SK-N-MC (cell line): ENCODE data around the gene GINS2.

ENCODE experiments used
- DNase-seq: peaks from one replicate; pipeline ENCODE4 v3.0.0-alpha.2; 2011; ENCODE audit warnings: low read depth, low spot score
- H3K27ac ChIP-seq: fragments of 200-600 bp; sonication (generic); 2 replicates; pipeline ENCODE4 v1.5.1; 2016; ENCODE audit warnings: mixed run types
- H3K36me3 ChIP-seq: fragments of 200-600 bp; sonication (generic); 2 replicates; pipeline ENCODE4 v1.6.1; 2017; ENCODE audit warnings: antibody characterized with exemption, low read length, mixed read lengths; ENCODE audit not compliant: insufficient read depth
- H3K4me3 ChIP-seq: fragments of 200-600 bp; sonication (generic); 2 replicates; pipeline ENCODE4 v1.5.1; 2016
- H3K9ac ChIP-seq: fragments of 200-600 bp; sonication (generic); 2 replicates; pipeline ENCODE4 v1.8.0; 2017; ENCODE audit warnings: mixed run types, mixed read lengths; ENCODE audit not compliant: insufficient read length
- H3K9me3 ChIP-seq: fragments of 200-600 bp; sonication (generic); 2 replicates; pipeline ENCODE4 v1.6.1; 2017; ENCODE audit warnings: low read depth, mild to moderate bottlenecking, antibody characterized with exemption, low read length, moderate library complexity, mixed read lengths
- EZH2 ChIP-seq: fragments of 200-600 bp; sonication (generic); IDR thresholded peaks from one replicate; pipeline ENCODE4 v1.6.1; 2017; ENCODE audit warnings: antibody characterized with exemption
- FOXP2 ChIP-seq: optimal IDR thresholded peaks from 2 replicates; pipeline ENCODE3; 2011; ENCODE audit warnings: mild to moderate bottlenecking, moderate library complexity; ENCODE audit not compliant: insufficient read depth; ENCODE audit errors: extremely low read length, control extremely low read depth
- POLR2AphosphoS5 ChIP-seq: IDR thresholded peaks from 2 replicates; pipeline ENCODE4 v1.6.1; 2012; ENCODE audit warnings: mild to moderate bottlenecking, low read depth, low read length, borderline replicate concordance

The GINS2 gene

DNA sequence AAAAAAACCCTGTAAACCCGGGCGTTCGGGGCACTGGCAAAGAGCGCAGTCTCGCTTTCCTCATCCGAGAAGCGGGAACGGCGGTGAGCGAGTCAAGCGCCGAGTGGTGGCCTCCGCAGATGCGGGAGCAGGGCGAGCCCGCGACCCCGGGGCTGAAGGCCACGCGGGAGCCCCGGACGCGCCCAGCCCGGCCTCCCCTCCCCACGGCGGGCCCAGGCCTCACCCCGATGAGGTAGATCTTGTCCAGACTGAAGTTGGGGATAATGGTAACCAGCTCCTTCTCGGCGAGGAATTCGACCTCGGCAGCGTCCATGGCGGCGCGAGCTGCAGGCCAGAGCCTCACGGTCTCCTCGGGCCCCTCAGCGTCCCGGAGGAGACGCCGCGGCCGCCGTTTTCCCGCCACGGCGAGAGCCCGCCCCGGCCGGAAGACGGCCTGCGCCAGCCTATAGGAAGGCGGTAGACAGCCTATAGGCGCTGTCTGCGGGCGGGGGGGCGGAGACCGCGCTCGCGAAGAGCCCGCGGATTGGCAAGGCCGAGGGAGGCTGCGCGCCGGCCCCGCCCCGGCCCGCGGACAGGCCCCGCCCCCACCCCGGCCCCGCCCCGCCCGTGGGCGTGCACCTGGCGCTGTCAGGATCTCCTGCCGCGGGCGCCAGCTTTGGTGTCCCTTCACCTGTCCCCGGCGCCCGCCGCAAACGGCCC lies at the start of gene GINS2:
GINS2 (minus strand) TSS at position 369 of the 699 bp plus-strand sequence; CDS start at position 313, 56 bp downstream.
- peak within 1 kb of the TSS; percentile 73 for H3K9ac ChIP-seq
- DNase-seq, result no peak
- peak; percentile 54; the same call in 1 of the 2 replicates for TF ChIP-seq POLR2AphosphoS5
- no peak for TF ChIP-seq EZH2
- H3K36me3 ChIP-seq, result no peaks in the 10 kb centered on the region
- no peaks in the 10 kb centered on the region for H3K9me3 ChIP-seq
- no peak within 1 kb of the TSS for H3K27ac ChIP-seq
- peak within 1 kb of the TSS; percentile 80 for H3K4me3 ChIP-seq

DNA sequence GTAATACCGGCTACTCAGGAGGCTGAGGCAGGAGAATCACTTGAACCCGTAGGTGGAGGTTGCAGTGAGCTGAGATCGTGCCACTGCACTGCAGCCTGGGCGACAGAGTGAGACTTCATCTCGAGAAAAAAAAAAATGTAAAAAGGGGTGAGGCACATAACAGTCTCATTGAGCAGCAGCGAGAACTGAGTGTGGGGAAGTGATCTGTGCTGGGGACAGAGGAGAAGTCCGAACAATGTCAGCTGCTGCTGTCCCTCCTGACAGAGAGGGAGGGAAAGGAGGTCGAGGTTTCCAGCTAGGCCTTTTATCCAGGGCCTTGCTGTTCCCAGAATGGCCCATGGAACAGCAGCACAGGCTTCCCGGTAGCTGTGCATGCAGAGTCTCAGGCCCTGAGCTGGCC lies 48.2 kb upstream of the GINS2 start:
- TF ChIP-seq POLR2AphosphoS5 (no peak), EZH2 (no peak), FOXP2 (no peak)

DNA sequence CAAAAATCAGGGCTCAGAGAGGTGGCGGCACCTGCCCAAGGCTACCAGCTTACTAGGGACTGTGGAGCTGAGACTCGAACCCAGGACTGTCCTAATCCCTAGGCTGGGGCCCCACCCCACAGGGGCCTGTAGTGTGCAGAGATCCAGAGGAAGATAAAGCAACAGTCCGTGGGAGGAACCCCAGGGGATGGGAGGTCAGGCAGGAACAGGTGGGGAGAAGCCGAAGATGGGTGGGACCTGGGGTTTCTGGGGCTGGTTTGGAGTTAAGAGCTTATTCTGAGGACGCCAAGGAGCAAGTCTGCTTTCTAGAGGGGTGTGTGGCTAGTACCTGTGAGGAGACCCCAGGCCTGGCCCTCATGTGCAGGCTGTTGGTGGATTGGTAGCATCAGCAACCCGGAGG lies 47.2 kb upstream of the GINS2 start:
- Histone ChIP-seq H3K36me3 (no peaks in the 10 kb centered on the region), H3K4me3 (no peak overlapping the region), H3K9ac (no peak overlapping the region), H3K27ac (no peak overlapping the region), H3K9me3 (no peaks in the 10 kb centered on the region)
- DNase-seq, result no peak
- TF ChIP-seq FOXP2 (no peak), EZH2 (no peak), POLR2AphosphoS5 (no peak)

More for the DNA sequence above, 48.2 kb upstream of the GINS2 start:
- no peak overlapping the region for H3K27ac ChIP-seq
- no peak overlapping the region for H3K4me3 ChIP-seq
- no peak overlapping the region for H3K9ac ChIP-seq
- no peak for DNase-seq
- H3K36me3 ChIP-seq, result no peaks in the 10 kb centered on the region
- H3K9me3 ChIP-seq, result no peaks in the 10 kb centered on the region

DNA sequence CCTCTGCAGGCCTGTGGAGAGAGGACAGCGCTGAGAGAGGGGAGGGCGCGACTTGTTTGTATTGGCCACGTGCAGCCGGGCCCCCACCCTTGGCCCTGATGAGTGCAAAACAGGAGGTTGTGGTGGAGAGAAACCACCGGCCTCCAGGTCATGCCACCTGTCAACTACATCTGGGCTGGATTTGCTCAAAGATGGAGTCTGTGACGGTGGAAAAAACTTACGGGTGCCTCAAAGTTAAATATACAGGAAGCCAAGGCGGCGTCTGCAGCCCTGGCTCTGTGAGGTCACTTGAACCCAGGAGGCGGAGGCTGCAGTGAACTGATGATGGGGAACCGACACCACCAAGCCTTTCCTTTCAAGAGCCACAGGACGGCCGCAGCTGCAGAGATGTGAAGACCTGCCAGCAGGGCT lies 46.5 kb upstream of the GINS2 start:
- DNase-seq, result no peak
- H3K9me3 ChIP-seq, result no peaks in the 10 kb centered on the region
- H3K9ac ChIP-seq, result no peak overlapping the region
- TF ChIP-seq POLR2AphosphoS5 (no peak), FOXP2 (no peak), EZH2 (no peak)
- no peak overlapping the region for H3K4me3 ChIP-seq
- H3K27ac ChIP-seq, result no peak overlapping the region
- no peaks in the 10 kb centered on the region for H3K36me3 ChIP-seq

DNA sequence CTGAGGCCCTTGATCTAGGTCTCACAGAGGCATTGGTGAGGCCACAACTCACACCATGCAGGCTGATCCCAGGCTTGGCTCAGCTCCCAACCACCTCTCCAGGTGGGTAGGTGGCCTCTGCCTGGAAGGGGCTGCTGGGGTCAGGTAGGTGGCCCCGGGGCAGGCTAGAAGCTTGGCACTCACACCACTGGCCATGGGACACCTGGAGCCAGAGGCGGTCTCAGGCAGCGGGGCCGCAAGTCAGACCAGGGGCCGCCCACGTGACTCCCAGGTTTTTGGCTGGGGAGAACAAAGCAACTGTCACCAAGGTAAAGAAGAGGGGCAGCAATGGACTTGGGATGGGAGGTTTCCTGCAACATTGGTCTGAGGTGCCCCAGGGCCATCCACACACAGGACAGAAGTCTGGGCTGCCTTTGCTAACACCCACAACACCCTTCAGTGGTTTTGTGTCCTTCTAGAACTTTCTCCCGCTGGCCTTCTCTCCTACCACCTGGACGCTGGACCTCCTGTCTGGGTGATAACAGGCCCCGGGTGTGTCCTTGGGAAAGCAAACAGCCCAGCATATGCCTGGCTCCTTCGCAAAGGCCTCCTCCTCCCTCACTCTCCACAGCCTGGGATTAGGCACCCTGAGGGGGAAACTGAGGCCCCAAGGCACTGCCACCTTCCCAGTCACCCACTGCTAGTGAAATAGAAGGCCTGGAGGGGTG lies 45.7 kb upstream of the GINS2 start:
- Histone ChIP-seq H3K4me3 (no peak overlapping the region), H3K27ac (no peak overlapping the region), H3K9me3 (no peaks in the 10 kb centered on the region), H3K36me3 (no peaks in the 10 kb centered on the region), H3K9ac (no peak overlapping the region)
- no peak for DNase-seq
- TF ChIP-seq FOXP2 (no peak), EZH2 (no peak), POLR2AphosphoS5 (no peak)

DNA sequence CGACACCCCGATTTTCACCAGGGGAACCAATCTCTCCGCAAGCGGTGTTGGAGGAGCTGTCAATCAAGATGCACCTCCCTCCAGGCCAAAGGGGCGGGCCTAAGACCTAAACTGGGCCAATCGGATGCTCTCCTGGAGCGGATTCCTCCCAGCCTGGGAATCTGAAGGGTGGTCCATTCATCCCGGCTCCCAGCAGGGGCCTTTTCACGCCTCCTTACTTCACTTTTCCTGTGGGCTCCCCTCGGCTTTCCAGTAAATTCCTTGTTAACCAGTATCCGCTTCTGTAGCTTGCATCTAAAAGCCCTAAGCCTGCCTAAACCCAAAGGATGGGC lies 45.1 kb upstream of the GINS2 start:
- no peak for DNase-seq
- H3K27ac ChIP-seq, result no peak overlapping the region

DNA sequence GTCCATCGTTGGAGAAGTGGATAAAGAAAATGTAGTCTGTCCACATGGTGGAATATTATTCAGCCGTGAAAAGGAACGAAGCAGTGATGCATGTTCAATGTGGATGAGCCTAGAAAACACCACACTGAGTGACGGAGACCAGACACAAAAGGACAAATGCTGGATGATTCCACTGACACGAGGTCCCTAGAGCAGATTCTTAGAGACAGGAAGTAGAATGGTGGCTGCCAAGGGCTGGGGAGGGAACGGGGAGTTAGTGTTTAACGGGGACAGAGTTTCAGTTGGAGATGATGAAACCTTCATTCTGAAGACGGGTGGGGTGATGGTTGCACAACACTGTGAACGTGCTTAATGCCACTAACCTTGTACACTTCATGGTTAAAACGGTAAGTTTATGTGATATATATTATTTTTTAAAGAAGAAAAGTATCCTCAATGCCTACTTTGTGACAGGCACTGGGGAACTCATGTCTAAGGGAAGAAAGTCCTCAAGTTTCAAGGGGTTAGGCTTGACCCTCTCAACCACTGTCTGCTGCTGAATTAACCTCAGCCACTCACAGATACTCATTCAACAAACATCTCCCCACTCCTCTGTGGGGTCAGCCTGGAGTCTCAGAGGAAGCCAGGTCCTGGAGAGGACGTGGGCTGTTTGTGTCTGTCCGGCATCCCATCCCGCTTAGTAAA lies 44.5 kb upstream of the GINS2 start:
- no peak for DNase-seq
- Histone ChIP-seq H3K9ac (no peak overlapping the region), H3K4me3 (no peak overlapping the region), H3K9me3 (no peaks in the 10 kb centered on the region), H3K27ac (no peak overlapping the region), H3K36me3 (no peaks in the 10 kb centered on the region)
- TF ChIP-seq FOXP2, result no peak

More for the DNA sequence above, 45.1 kb upstream of the GINS2 start:
- no peaks in the 10 kb centered on the region for H3K9me3 ChIP-seq
- no peak for TF ChIP-seq FOXP2
- TF ChIP-seq POLR2AphosphoS5, result no peak
- TF ChIP-seq EZH2, result no peak
- no peaks in the 10 kb centered on the region for H3K36me3 ChIP-seq
- no peak overlapping the region for H3K9ac ChIP-seq
- no peak overlapping the region for H3K4me3 ChIP-seq

DNA sequence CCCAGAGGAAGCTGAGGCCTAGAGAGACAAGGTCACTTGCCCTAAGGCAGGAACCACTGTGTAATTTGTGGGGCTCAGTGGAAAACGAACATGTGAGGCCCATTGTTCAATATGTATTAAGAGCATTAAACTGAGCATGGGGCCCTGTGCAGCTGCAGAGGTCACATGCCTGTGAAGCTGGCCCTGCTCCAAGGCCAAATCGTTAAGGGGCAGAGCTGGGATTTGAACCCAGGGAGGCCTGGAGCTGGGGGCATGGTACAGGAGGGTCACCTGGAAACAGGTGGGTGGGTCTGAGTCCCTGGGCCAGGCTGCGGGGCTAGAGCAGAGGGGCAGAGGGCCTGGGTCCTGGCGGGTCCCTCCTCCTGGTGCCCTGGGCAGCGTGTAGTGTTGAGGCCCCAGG lies 42.4 kb upstream of the GINS2 start:
- Histone ChIP-seq H3K9ac (no peak overlapping the region), H3K4me3 (no peak overlapping the region), H3K9me3 (no peaks in the 10 kb centered on the region), H3K27ac (no peak overlapping the region), H3K36me3 (no peaks in the 10 kb centered on the region)
- no peak for DNase-seq
- TF ChIP-seq EZH2, result no peak
- no peak for TF ChIP-seq FOXP2
- no peak for TF ChIP-seq POLR2AphosphoS5

DNA sequence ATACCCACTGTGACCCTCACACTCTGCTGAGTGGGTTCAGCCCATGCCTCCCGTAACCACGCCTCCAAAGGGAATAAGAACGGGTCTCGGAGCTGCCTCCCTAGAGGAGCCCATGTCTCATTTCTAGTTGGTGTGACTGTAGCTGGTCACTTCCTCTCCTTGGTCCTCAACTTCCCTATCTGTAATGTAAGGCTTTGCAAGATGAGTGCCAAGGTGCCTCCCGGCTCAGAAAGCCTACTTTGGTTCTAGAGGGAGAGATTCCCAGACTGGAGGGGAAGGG lies 41.4 kb upstream of the GINS2 start:
- Histone ChIP-seq H3K36me3 (no peaks in the 10 kb centered on the region), H3K9ac (no peak overlapping the region), H3K4me3 (no peak overlapping the region), H3K27ac (no peak overlapping the region), H3K9me3 (no peaks in the 10 kb centered on the region)
- TF ChIP-seq POLR2AphosphoS5 (no peak), FOXP2 (no peak), EZH2 (no peak)
- no peak for DNase-seq
